ENCODE measurements around the gene CCL25.

Gene CCL25

GRCh38 chr19:8046569-8047165 lies 5.9 kb upstream of the CCL25 start:
- Histone ChIP-seq H3K9me3 (ENCODE audit: insufficient read depth, low read depth, low read length) (no peaks in the 10 kb centered on the region), H3K36me3 (ENCODE audit: insufficient read depth, low read length) (no peaks in the 10 kb centered on the region), H3K27me3 (ENCODE audit: insufficient read depth, low read length) (peaks cover 13% of the 10 kb centered on the region), H3K4me1 (ENCODE audit: insufficient read depth, low read length) (no peaks in the 10 kb centered on the region), H3K27ac (ENCODE audit: low read depth, low read length) (no peak overlapping the region), H3K4me3 (ENCODE audit: low read length) (no peak overlapping the region), H3K9ac (ENCODE audit: low read depth, low read length) (no peak overlapping the region)
- WGBS = 65% methylated on average over 2 of the region's 3 CpGs

DNA sequence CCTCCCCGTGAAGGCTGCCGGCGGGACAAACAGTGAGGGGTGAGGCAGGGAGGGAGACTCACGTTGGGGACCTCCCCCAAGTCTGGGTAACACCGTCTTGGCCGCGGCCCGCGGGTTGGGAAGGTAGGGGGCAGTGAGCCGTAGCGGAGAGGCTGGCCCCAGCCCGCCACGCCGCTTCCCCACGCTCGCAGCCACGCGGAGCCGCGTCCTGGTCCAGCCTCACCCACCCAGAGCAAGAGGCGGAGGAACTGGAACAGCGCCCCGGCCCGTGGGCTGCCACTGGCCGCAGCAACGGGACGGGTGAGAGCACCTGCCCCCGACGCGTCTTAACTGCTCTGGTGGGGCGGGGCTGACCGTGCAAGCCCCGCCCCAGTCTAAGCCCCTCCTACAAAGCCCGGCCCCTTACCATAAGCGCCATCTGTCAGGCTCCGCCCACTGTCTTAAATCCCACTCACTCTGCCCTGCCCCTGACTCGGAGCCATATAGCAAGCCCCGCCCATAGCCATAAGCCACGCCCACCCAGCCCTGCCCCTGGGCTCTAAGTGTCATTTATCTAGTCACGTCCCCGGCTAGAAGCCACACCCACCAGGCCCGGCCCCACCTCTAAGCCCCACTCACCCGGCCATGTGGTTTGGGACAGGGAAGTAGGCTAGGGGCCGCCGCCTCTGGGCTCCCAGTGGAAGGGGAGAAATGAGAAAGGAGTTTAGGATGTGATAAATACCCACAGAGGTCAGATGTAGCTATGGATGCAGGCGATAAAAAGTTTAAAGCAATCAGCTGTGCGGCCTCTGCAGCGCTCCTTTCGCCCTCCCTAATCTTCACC lies 2.1 kb upstream of the CCL25 start:
- H3K27ac ChIP-seq (ENCODE audit: low read depth, low read length) = no peak overlapping the region
- H3K9me3 ChIP-seq (ENCODE audit: insufficient read depth, low read depth, low read length) = no peaks in the 10 kb centered on the region
- H3K27me3 ChIP-seq (ENCODE audit: insufficient read depth, low read length) = peaks cover 13% of the 10 kb centered on the region
- 9% methylated on average over 49 of the region's 49 CpGs for WGBS
- peaks cover 11% of the 10 kb centered on the region for H3K4me1 ChIP-seq (ENCODE audit: insufficient read depth, low read length)
- no peaks in the 10 kb centered on the region for H3K36me3 ChIP-seq (ENCODE audit: insufficient read depth, low read length)
- peak overlapping the region; percentile 62 for H3K4me3 ChIP-seq (ENCODE audit: low read length)
- peak overlapping the region; percentile 44; the same call in 1 of the 2 replicates for H3K9ac ChIP-seq (ENCODE audit: low read depth, low read length)

GRCh38 chr19:8054169-8054568 lies 1.6 kb downstream of the CCL25 start:
- no peak overlapping the region for H3K4me3 ChIP-seq (ENCODE audit: low read length)
- 72% methylated on average over 9 of the region's 9 CpGs for WGBS
- peaks cover 11% of the 10 kb centered on the region for H3K4me1 ChIP-seq (ENCODE audit: insufficient read depth, low read length)
- peaks cover 11% of the 10 kb centered on the region for H3K27me3 ChIP-seq (ENCODE audit: insufficient read depth, low read length)
- H3K9me3 ChIP-seq (ENCODE audit: insufficient read depth, low read depth, low read length) = no peaks in the 10 kb centered on the region
- no peaks in the 10 kb centered on the region for H3K36me3 ChIP-seq (ENCODE audit: insufficient read depth, low read length)
- H3K9ac ChIP-seq (ENCODE audit: low read depth, low read length) = no peak overlapping the region
- H3K27ac ChIP-seq (ENCODE audit: low read depth, low read length) = no peak overlapping the region

DNA sequence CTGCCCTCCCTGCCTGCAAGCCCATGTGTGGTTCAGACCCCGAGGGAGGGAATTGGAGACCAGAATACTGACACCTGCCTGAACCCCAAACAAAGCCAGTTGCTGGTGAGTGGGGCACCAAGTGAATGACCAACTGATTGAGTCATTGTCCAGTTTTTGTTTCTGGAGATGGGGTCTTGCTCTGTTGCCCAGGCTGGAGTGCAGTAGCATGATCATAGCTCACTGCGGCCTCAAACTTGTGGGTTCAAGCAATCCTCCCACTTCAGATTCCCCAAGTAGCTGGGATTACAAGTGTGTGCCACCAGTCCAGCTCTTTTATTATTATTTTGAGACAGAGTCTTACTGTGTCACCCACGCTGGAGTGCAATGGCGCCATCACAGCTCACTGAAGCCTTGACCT lies 4.0 kb downstream of the CCL25 start:
- Histone ChIP-seq H3K4me1 (ENCODE audit: insufficient read depth, low read length) (peaks cover 11% of the 10 kb centered on the region), H3K4me3 (ENCODE audit: low read length) (no peak overlapping the region), H3K27me3 (ENCODE audit: insufficient read depth, low read length) (no peaks in the 10 kb centered on the region), H3K9ac (ENCODE audit: low read depth, low read length) (no peak overlapping the region), H3K27ac (ENCODE audit: low read depth, low read length) (no peak overlapping the region), H3K36me3 (ENCODE audit: insufficient read depth, low read length) (no peaks in the 10 kb centered on the region), H3K9me3 (ENCODE audit: insufficient read depth, low read depth, low read length) (no peaks in the 10 kb centered on the region)
- whole genome bisulfite sequencing = 96% methylated on average over 4 of the region's 4 CpGs

GRCh38 chr19:8057545-8058270 lies 5.1 kb downstream of the CCL25 start:
- no peak overlapping the region for H3K4me3 ChIP-seq (ENCODE audit: low read length)
- no peaks in the 10 kb centered on the region for H3K36me3 ChIP-seq (ENCODE audit: insufficient read depth, low read length)
- H3K9me3 ChIP-seq (ENCODE audit: insufficient read depth, low read depth, low read length) = no peaks in the 10 kb centered on the region
- H3K4me1 ChIP-seq (ENCODE audit: insufficient read depth, low read length) = peaks cover 8% of the 10 kb centered on the region; the same call in 1 of the 2 replicates
- no peaks in the 10 kb centered on the region for H3K27me3 ChIP-seq (ENCODE audit: insufficient read depth, low read length)
- H3K9ac ChIP-seq (ENCODE audit: low read depth, low read length) = no peak overlapping the region
- no peak overlapping the region for H3K27ac ChIP-seq (ENCODE audit: low read depth, low read length)
- 81% methylated on average over 6 of the region's 7 CpGs for WGBS

DNA sequence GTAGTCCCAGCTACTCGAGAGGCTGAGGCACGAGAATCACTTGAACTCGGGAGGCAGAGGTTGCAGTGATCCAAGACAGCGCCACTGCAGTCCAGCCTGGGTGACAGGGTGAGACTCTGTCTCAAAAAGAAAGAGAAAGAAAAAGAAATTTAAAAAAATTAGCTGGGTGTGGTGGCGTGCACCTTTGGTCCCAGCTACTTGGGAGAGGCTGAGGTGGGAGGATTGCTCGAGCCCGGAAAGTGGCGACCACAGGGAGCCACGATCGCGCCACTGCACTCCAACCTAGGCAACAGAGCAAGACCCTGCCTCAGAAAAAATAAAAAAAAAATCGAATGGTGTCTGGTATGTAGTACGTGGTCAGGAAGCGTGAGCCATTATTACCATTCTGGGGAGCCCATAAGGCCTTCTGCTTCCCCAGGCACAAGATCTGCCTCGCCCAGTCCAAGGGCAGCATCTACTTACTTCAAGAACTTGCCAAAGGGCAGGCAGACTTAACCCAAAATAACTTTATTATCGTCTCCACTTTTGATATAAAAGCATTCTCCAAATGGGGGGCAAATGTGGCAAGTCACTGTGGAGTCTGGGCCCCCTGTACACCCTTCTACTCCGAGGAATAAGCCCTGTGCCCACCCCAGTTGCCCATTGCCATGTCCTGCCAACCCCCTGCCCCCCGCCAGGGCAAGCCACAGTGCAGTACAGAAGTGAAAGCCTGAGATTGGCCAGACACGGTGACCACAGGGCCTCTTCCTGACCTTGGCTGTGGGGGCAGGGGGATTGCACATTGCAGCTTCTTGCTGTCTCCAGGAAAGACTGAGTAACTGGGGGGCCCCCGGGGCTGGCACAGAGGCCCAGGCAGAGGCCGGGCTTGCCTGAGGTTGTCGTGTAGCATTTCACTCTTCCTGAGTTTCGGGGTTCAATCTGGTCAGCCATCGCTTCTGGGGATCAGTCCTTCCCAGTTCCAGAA lies 12.6 kb downstream of the CCL25 start:
- WGBS = 93% methylated on average over 24 of the region's 24 CpGs
- H3K4me3 ChIP-seq (ENCODE audit: low read length) = no peak overlapping the region
- peaks cover 8% of the 10 kb centered on the region; the same call in 1 of the 2 replicates for H3K9me3 ChIP-seq (ENCODE audit: insufficient read depth, low read depth, low read length)
- H3K36me3 ChIP-seq (ENCODE audit: insufficient read depth, low read length) = peaks cover 3% of the 10 kb centered on the region; the same call in 1 of the 2 replicates
- no peaks in the 10 kb centered on the region for H3K27me3 ChIP-seq (ENCODE audit: insufficient read depth, low read length)
- H3K9ac ChIP-seq (ENCODE audit: low read depth, low read length) = no peak overlapping the region
- H3K27ac ChIP-seq (ENCODE audit: low read depth, low read length) = no peak overlapping the region
- H3K4me1 ChIP-seq (ENCODE audit: insufficient read depth, low read length) = no peaks in the 10 kb centered on the region

DNA sequence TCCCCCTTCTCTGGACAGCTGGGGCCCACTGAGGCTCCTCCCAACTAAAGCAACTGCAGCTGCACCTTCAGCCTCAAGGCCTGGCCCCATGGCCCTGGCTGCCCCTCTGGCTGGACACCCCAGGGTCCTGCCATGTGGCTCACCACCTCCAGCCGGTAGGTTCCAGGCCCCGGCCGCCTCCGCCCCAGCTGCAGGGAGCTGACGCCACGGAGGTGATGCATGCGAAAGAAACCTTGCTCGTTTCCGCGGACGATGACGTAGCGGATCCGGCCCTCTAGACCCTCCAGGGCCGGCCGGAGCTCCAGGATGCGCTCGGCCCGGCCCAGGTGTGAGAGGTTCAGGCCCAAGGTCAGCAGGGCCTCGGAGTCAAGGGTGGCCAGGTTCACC lies 13.3 kb downstream of the CCL25 start:
- Histone ChIP-seq H3K9me3 (ENCODE audit: insufficient read depth, low read depth, low read length) (peaks cover 11% of the 10 kb centered on the region; the same call in 1 of the 2 replicates), H3K9ac (ENCODE audit: low read depth, low read length) (no peak overlapping the region), H3K4me3 (ENCODE audit: low read length) (no peak overlapping the region), H3K4me1 (ENCODE audit: insufficient read depth, low read length) (no peaks in the 10 kb centered on the region), H3K27ac (ENCODE audit: low read depth, low read length) (no peak overlapping the region), H3K27me3 (ENCODE audit: insufficient read depth, low read length) (no peaks in the 10 kb centered on the region), H3K36me3 (ENCODE audit: insufficient read depth, low read length) (peaks cover 6% of the 10 kb centered on the region; the same call in 1 of the 2 replicates)
- 94% methylated on average over 20 of the region's 20 CpGs for WGBS

DNA sequence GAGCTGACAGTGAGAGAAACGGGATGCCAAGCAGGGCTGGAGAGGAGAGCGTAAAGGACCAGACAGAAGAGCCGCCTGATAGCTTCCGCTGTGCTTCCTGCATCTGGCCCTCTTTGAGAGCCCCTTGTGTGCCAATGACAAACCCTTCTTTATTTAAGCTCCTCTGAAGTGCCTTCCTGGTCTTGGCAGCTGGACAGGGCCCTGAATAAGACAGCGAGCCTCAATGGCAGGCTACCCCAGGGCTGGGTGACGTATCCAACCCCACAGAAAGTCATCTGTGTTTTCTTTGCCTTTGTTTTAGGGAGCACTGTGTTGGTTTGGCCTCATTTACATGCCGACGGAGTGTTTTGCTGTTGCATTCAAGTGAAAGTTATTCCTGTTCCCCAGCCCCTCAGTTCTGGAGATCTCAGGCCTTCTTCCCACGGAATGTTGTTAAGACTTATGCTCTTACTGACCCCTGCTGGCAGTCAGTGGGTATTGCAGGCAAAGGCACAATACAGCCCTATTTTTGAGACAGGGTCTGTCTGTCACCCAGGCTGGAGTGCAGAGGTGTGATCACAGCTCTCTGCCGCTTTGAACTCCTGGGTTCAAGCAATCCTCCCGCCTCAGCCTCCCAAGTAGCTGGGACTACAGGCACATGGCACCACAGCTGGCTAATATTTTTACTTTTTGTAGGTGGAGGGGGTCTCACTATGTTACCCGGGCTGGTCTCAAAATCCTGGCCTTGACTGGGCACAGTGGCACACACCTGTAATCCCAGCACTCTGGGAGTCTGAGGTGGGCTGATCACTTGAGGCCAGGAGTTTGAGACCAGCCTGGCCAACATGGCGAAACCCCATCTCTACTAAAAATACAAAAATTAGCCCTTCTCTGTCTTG lies 16.8 kb downstream of the CCL25 start:
- H3K36me3 ChIP-seq (ENCODE audit: insufficient read depth, low read length) = peaks cover 12% of the 10 kb centered on the region
- H3K27me3 ChIP-seq (ENCODE audit: insufficient read depth, low read length) = no peaks in the 10 kb centered on the region
- peaks cover 11% of the 10 kb centered on the region; the same call in 1 of the 2 replicates for H3K9me3 ChIP-seq (ENCODE audit: insufficient read depth, low read depth, low read length)
- H3K27ac ChIP-seq (ENCODE audit: low read depth, low read length) = no peak overlapping the region
- no peaks in the 10 kb centered on the region for H3K4me1 ChIP-seq (ENCODE audit: insufficient read depth, low read length)
- H3K4me3 ChIP-seq (ENCODE audit: low read length) = no peak overlapping the region
- 84% methylated on average over 13 of the region's 13 CpGs for WGBS
- no peak overlapping the region for H3K9ac ChIP-seq (ENCODE audit: low read depth, low read length)

DNA sequence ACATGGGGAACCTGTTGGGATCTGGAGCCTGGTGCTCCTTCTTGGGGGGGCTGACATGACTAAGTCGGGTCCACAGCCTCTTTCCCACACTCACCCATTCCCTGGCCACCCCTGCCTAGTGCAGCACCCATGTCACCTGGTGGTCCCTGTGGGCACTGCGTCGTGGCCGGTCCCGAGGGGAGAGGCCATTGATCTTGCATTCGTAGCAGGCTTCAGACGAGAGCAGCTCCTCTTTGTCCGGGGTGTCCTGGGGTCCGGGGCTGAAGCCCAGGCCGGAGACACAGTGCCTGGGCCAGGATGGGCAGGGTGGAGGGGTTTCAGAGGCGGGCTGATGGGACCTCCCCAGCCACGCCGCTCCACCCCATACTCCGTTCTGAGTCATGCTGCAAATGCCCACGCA lies 19.4 kb downstream of the CCL25 start:
- Histone ChIP-seq H3K27me3 (ENCODE audit: insufficient read depth, low read length) (no peaks in the 10 kb centered on the region), H3K36me3 (ENCODE audit: insufficient read depth, low read length) (peaks cover 23% of the 10 kb centered on the region), H3K9ac (ENCODE audit: low read depth, low read length) (no peak overlapping the region), H3K9me3 (ENCODE audit: insufficient read depth, low read depth, low read length) (peaks cover 11% of the 10 kb centered on the region; the same call in 1 of the 2 replicates), H3K27ac (ENCODE audit: low read depth, low read length) (no peak overlapping the region), H3K4me3 (ENCODE audit: low read length) (no peak overlapping the region), H3K4me1 (ENCODE audit: insufficient read depth, low read length) (no peaks in the 10 kb centered on the region)
- WGBS = 94% methylated on average over 15 of the region's 15 CpGs

- Histone ChIP-seq H3K9ac (ENCODE audit: low read depth, low read length) (no peak overlapping the region), H3K4me3 (ENCODE audit: low read length) (no peak overlapping the region), H3K27me3 (ENCODE audit: insufficient read depth, low read length) (no peaks in the 10 kb centered on the region), H3K36me3 (ENCODE audit: insufficient read depth, low read length) (peaks cover 25% of the 10 kb centered on the region), H3K9me3 (ENCODE audit: insufficient read depth, low read depth, low read length) (peaks cover 10% of the 10 kb centered on the region; the same call in 1 of the 2 replicates), H3K4me1 (ENCODE audit: insufficient read depth, low read length) (no peaks in the 10 kb centered on the region), H3K27ac (ENCODE audit: low read depth, low read length) (no peak overlapping the region)
- 91% methylated on average over 1 of the region's 1 CpG for WGBS
Measured at GRCh38 chr19:8074501-8074900, 21.9 kb downstream of the CCL25 start.

Measured in HUES64 (cell line).